CD4-positive, alpha-beta T cell (primary cell): ENCODE data around the gene SNX8. TPM values are rescaled to one million over a fixed set of nuclear protein-coding genes. Genes with fewer than 3 reads are reported as not detected.

Experiments
- ATAC-seq: fragments of 200-7000 bp; cut with Tn5 transposase; one replicate; pipeline ENCODE4 v1.10.0; 2022; ENCODE audit warnings: mild to moderate bottlenecking; ENCODE audit not compliant: poor library complexity
- CTCF ChIA-PET: fragments of 350-600 bp; sonication (Branson Sonifier 250); formaldehyde crosslinking; loops from one replicate; lab custom pipeline; 2021; ENCODE audit warnings: antibody characterized with exemption, inconsistent platforms; lab: Charles Lee
- POLR2A ChIA-PET: fragments of 350-600 bp; sonication (Branson Sonifier 250); formaldehyde crosslinking; loops from one replicate; lab custom pipeline; 2021; ENCODE audit warnings: antibody characterized with exemption, inconsistent platforms; lab: Charles Lee
- DNase-seq, 14 experiments: peaks; one replicate each; pipeline ENCODE4 v3.0.0-alpha.2; 2013 to 2020; ENCODE audit warnings: mixed read lengths in 2 of 14
- H3K27ac ChIP-seq, 2 donors: one replicate each; pipeline versions ENCODE4 v1.5.1 to v1.7.0; 2013; ENCODE audit warnings: low read length in 2 of 2, low read depth in 1 of 2, mild to moderate bottlenecking in 1 of 2
- H3K27me3 ChIP-seq, 2 experiments: 1 replicate in 1 of 2; 2 replicates in 1 of 2; pipeline versions ENCODE4 v1.6.1 to v1.7.0; 2013; ENCODE audit warnings: low read length in 2 of 2, control low read depth in 1 of 2, mild to moderate bottlenecking in 1 of 2, moderate library complexity in 1 of 2; ENCODE audit not compliant: insufficient read depth in 2 of 2, control insufficient read depth in 1 of 2
- H3K36me3 ChIP-seq: one replicate; pipeline ENCODE4 v1.6.1; 2013; ENCODE audit warnings: low read length, control low read depth; ENCODE audit not compliant: insufficient read depth
- H3K4me1 ChIP-seq: one replicate; pipeline ENCODE4 v1.6.1; 2013; ENCODE audit warnings: low read length, control low read depth; ENCODE audit not compliant: insufficient read depth
- H3K4me3 ChIP-seq: one replicate; pipeline ENCODE4 v1.5.1; 2013; ENCODE audit warnings: mild to moderate bottlenecking, low read length, moderate library complexity
- H3K9me3 ChIP-seq, 2 experiments: 1 replicate in 1 of 2; 2 replicates in 1 of 2; pipeline versions ENCODE4 v1.6.1 to v1.7.0; 2013; ENCODE audit warnings: low read length in 2 of 2, mild to moderate bottlenecking in 2 of 2, control low read depth in 1 of 2, moderate library complexity in 1 of 2; ENCODE audit not compliant: control insufficient read depth in 1 of 2, insufficient read depth in 1 of 2
- H3K27ac Mint-ChIP-seq: one replicate; pipeline ENCODE4 v1.8.0; 2020; ENCODE audit warnings: mixed read lengths
- H3K27me3 Mint-ChIP-seq: one replicate; pipeline ENCODE4 v1.8.0; 2021; ENCODE audit warnings: mixed read lengths
- H3K36me3 Mint-ChIP-seq: one replicate; pipeline ENCODE4 v1.8.0; 2021; ENCODE audit warnings: low read depth, mixed read lengths
- H3K4me1 Mint-ChIP-seq: one replicate; pipeline ENCODE4 v1.8.0; 2021; ENCODE audit warnings: low read depth, mixed read lengths
- H3K4me3 Mint-ChIP-seq: one replicate; pipeline ENCODE4 v1.8.0; 2020; ENCODE audit warnings: mild to moderate bottlenecking, mixed read lengths
- H3K9me3 Mint-ChIP-seq: one replicate; pipeline ENCODE4 v1.8.0; 2020; ENCODE audit warnings: mixed read lengths
- intact Hi-C, 2 experiments: fragments of 100-400 bp; cut with DNase I in 1 of 2; cut with micrococcal nuclease in 1 of 2; formaldehyde crosslinking; loops; one replicate each; pipeline versions ENCODE4 v1.15.1 to v1.9.0; 2023 to 2025; cut with DNase I, micrococcal nuclease
- total RNA-seq, 174 experiments: library from RNA in 2 of 174; stranded (reverse) in 2 of 174; gene quantifications; one replicate each; pipeline ENCODE4 v1.2.3 and lab custom pipeline; 2021 to 2026
- TF ChIP-seq, protein P1 (sequence below): fragments of 200-600 bp; IDR thresholded peaks from one replicate; pipeline ENCODE4 v1.8.0; 2022; ENCODE audit warnings: antibody characterized with exemption, mild to moderate bottlenecking

Gene SNX8
- total RNA-seq, 2 experiments from 2014 or later, result 4.2 to 4.5 TPM

- Mint-ChIP-seq H3K4me3 (peak overlapping the region; percentile 63), H3K27ac (no peak overlapping the region), H3K27me3 (no peaks in the 10 kb centered on the region), H3K36me3 (peaks cover 26% of the 10 kb centered on the region), H3K9me3 (no peaks in the 10 kb centered on the region), H3K4me1 (peaks cover 17% of the 10 kb centered on the region)
- Histone ChIP-seq H3K36me3 (peaks cover 9% of the 10 kb centered on the region), H3K4me3 (no peak overlapping the region), H3K27ac (no peak overlapping the region), H3K4me1 (peaks cover 29% of the 10 kb centered on the region), H3K27me3 (no peaks in the 10 kb centered on the region), H3K9me3 (no peaks in the 10 kb centered on the region)
- DNase-seq (no peak), ATAC-seq (no peak)
- ChIA-PET CTCF (no interaction called here), POLR2A (no interaction called here)
- intact Hi-C loops, result loop anchor here in 1 of 2 experiments (5.0 to 10.0 kb wide), 2 partner anchors 159 to 739 kb away; partner anchors contain the start of genes CHST12 and INTS1
- TF ChIP-seq, protein P1, sequence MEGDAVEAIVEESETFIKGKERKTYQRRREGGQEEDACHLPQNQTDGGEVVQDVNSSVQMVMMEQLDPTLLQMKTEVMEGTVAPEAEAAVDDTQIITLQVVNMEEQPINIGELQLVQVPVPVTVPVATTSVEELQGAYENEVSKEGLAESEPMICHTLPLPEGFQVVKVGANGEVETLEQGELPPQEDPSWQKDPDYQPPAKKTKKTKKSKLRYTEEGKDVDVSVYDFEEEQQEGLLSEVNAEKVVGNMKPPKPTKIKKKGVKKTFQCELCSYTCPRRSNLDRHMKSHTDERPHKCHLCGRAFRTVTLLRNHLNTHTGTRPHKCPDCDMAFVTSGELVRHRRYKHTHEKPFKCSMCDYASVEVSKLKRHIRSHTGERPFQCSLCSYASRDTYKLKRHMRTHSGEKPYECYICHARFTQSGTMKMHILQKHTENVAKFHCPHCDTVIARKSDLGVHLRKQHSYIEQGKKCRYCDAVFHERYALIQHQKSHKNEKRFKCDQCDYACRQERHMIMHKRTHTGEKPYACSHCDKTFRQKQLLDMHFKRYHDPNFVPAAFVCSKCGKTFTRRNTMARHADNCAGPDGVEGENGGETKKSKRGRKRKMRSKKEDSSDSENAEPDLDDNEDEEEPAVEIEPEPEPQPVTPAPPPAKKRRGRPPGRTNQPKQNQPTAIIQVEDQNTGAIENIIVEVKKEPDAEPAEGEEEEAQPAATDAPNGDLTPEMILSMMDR, result no peak
Measured at GRCh38 chr7:2243458-2243857, 70.8 kb downstream of the SNX8 start.

GRCh38 chr7:2242541-2243429 lies 71.5 kb downstream of the SNX8 start:
- Histone ChIP-seq H3K27me3 (no peaks in the 10 kb centered on the region), H3K27ac (peak overlapping the region; percentile 28 to 46), H3K4me1 (peaks cover 26% of the 10 kb centered on the region), H3K36me3 (peaks cover 15% of the 10 kb centered on the region), H3K9me3 (no peaks in the 10 kb centered on the region), H3K4me3 (peak overlapping the region; percentile 94)
- H3K36me3 Mint-ChIP-seq, result peaks cover 32% of the 10 kb centered on the region
- peaks cover 17% of the 10 kb centered on the region for H3K4me1 Mint-ChIP-seq
- ChIA-PET CTCF (interaction anchor here (1.5 to 2.2 kb wide), 2 partner anchors 11 to 105 kb away, joined by 3 to 7 read pairs; no protein-coding TSS in a partner anchor), POLR2A (interaction anchor here (1.1 to 2.5 kb wide), 5 partner anchors 10 to 302 kb away, joined by 3 to 12 read pairs (median 7); partner anchors contain the start of genes EIF3B and MAD1L1)
- peak overlapping the region; percentile 88 for H3K27ac Mint-ChIP-seq
- H3K9me3 Mint-ChIP-seq, result no peaks in the 10 kb centered on the region
- peak overlapping the region; percentile 95 for H3K4me3 Mint-ChIP-seq
- DNase-seq (peak in 2 of 14 experiments; percentile 38 to 47), ATAC-seq (peak; percentile 54)
- TF ChIP-seq, protein P1, result no peak
- no peaks in the 10 kb centered on the region for H3K27me3 Mint-ChIP-seq
- intact Hi-C loops, result loop anchor here in 1 of 2 experiments (5.0 to 10.0 kb wide), 2 partner anchors 160 to 738 kb away; partner anchors contain the start of genes CHST12 and INTS1

DNA sequence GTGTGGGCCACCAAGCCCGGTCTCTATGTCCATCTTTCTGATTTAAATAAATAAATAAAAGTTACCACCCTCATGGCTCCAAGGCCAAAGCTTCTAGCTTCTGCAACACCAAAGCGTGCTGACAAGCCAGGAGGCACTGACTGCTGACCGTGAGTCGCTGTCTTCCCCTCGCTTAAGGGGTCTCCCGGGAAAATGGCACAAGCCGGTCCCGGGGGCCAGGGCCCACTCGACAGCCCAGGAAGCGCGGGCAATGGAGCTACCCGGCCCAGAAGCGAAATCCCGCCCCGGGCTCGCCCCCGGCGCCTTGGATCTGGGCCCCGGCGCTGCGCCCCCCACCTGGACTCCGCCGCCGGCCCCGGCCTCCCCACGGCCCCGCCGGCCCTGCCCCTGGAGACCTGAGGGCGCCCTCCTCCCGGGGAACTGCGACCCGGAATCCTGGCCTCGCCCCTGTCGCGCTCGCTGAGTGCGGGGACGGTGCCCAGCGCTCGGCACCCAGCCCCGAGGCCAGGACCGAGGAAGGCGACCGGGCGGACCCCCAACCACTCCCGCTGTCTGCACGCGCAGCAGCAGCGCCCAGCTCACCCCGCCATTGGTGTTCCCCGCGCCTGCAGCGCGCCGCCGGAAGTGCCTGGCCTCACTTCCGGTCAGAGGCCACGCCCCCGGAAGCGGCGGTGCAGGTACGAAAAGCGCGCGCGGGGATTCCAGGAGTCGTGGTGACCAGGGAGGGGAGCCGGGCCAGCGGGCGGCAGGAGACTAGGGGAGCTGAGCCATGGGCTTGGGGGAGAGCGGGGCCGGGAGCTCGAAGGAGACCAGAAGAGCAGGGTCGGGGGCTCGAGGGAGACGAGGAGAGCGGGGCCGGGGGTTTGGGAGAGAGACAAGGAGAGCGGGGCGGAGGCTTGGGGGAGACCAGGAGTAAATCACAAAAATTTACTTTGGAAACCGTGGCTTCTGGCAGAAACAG lies 72.4 kb downstream of the SNX8 start, which contains the start of the genes MRM2 and NUDT1:
Gene MRM2, minus strand, starts transcription at position 626 of the 961 bp plus-strand sequence. Its CDS starts 36 bp downstream, at position 590.
Gene NUDT1, plus strand, starts transcription at position 647 of the 961 bp plus-strand sequence. CDS start 2,349 bp downstream, outside the sequence.
- Histone ChIP-seq H3K27ac (peak within 1 kb of the TSS; percentile 28 to 46), H3K9me3 (no peaks in the 10 kb centered on the region), H3K36me3 (peaks cover 19% of the 10 kb centered on the region), H3K4me1 (peaks cover 26% of the 10 kb centered on the region), H3K27me3 (no peaks in the 10 kb centered on the region), H3K4me3 (peak within 1 kb of the TSS; percentile 94)
- POLR2A ChIA-PET, result interaction anchor here (0.7 to 2.5 kb wide), 6 partner anchors 9 to 320 kb away, joined by 3 to 12 read pairs (median 5); partner anchors contain the start of genes EIF3B and MAD1L1
- ATAC-seq (peak; percentile 54), DNase-seq (peak; percentile 19 to 80 (median 59))
- Mint-ChIP-seq H3K27ac (peak within 1 kb of the TSS; percentile 88), H3K9me3 (no peaks in the 10 kb centered on the region), H3K36me3 (peaks cover 39% of the 10 kb centered on the region), H3K4me3 (peak within 1 kb of the TSS; percentile 95), H3K27me3 (no peaks in the 10 kb centered on the region), H3K4me1 (peaks cover 17% of the 10 kb centered on the region)
- intact Hi-C loops, result loop anchor here in 1 of 2 experiments (2.0 to 10.0 kb wide), 3 partner anchors 113 to 737 kb away; partner anchors contain the start of genes CHST12, EIF3B and INTS1
- TF ChIP-seq, protein P1, result no peak
- CTCF ChIA-PET, result interaction anchor here (1.5 to 2.2 kb wide), 2 partner anchors 10 to 106 kb away, joined by 3 to 7 read pairs; no protein-coding TSS in a partner anchor
